K562 (cell line): ENCODE measurements around the gene VSIG10. TPM values are rescaled to one million over a fixed set of nuclear protein-coding genes. Genes with fewer than 3 reads are reported as not detected.

Experiments used
- ATAC-seq: fragments of 200-7000 bp; cut with Tn5 transposase; 3 replicates; pipeline ENCODE4 v1.9.1; 2020; ENCODE audit warnings: moderate library complexity
- BruUV-seq: library from RNA; stranded (reverse); fragments of 400-500 nt; replicated peaks from 2 replicates; lab custom pipeline; 2021; lab: Mats Ljungman, UMichigan
- CTCF ChIA-PET: fragments of 300-600 bp; formaldehyde crosslinking; extraction: SDS; loops from one replicate; lab custom pipeline; 2021; ENCODE audit warnings: low intra/inter-chr PET ratio; lab: Yijun Ruan, JAX
- POLR2A ChIA-PET: fragments of 300-600, 350-650 bp; sonication (Branson Sonifier 250); formaldehyde crosslinking; extraction: SDS; loops from one replicate; lab custom pipeline; 2021; ENCODE audit warnings: antibody characterized with exemption, inconsistent platforms; lab: Yijun Ruan, JAX
- DNase-seq, 4 experiments: peaks; one replicate each; pipeline versions ENCODE4 v3.0.0 to v3.0.0-alpha.2; 2011 to 2018; ENCODE audit warnings: low spot score in 3 of 4, mixed read lengths in 3 of 4; ENCODE audit errors: extremely low read depth in 1 of 4
- FAIRE-seq: peaks from 2 replicates; lab custom pipeline; 2011; peaks lifted over from hg19 to GRCh38; lab: Jason Lieb, UNC
- H2AFZ ChIP-seq: 2 replicates; pipeline ENCODE4 v1.6.0; 2011; ENCODE audit warnings: low read depth, low read length, control low read depth, inconsistent platforms
- H3K27ac ChIP-seq: fragments of 200-600 bp; 3 replicates; pipeline ENCODE4 v1.8.0; 2011; ENCODE audit warnings: low read depth, mild to moderate bottlenecking, control low read depth, inconsistent platforms, low read length, moderate library complexity, mixed read lengths; ENCODE audit errors: extremely low read depth
- H3K27me3 ChIP-seq, 2 experiments: fragments of 300-600 bp in 1 of 2; 2 replicates in 1 of 2; 3 replicates in 1 of 2; pipeline versions ENCODE4 v1.6.0 to v1.8.0; 2011; ENCODE audit warnings: inconsistent platforms in 2 of 2, low read length in 2 of 2, mild to moderate bottlenecking in 1 of 2, mixed read lengths in 1 of 2, moderate library complexity in 1 of 2; ENCODE audit not compliant: control insufficient read depth in 2 of 2, insufficient read depth in 2 of 2
- H3K36me3 ChIP-seq: fragments of 300-600 bp; 3 replicates; pipeline ENCODE4 v1.8.0; 2011; ENCODE audit warnings: mild to moderate bottlenecking, low read length, inconsistent platforms; ENCODE audit not compliant: control insufficient read depth, insufficient read depth
- H3K4me1 ChIP-seq, 2 experiments: fragments of 200-600 bp in 1 of 2; replicated peaks in 1 of 2; 2 replicates in 1 of 2; 3 replicates in 1 of 2; pipeline versions ENCODE4 v1.5.1 to v1.8.0; 2011; ENCODE audit warnings: inconsistent platforms in 2 of 2, low read length in 2 of 2, mild to moderate bottlenecking in 1 of 2, mixed read lengths in 1 of 2, moderate library complexity in 1 of 2; ENCODE audit not compliant: control insufficient read depth in 2 of 2, insufficient read depth in 2 of 2
- H3K4me2 ChIP-seq: 2 replicates; pipeline ENCODE4 v1.6.1; 2011; ENCODE audit warnings: low read length, control low read depth, inconsistent platforms, mixed read lengths; ENCODE audit not compliant: insufficient read depth
- H3K4me3 ChIP-seq: fragments of 200-600 bp; sonication (generic), shearing (Covaris generic); 2 replicates; pipeline ENCODE4 v1.5.1; 2016; ENCODE audit warnings: control low read depth, inconsistent platforms
- H3K79me2 ChIP-seq: fragments of 200-600 bp; 3 replicates; pipeline ENCODE4 v1.8.0; 2011; ENCODE audit warnings: low read length, inconsistent platforms; ENCODE audit not compliant: control insufficient read depth, insufficient read depth
- H3K9ac ChIP-seq, 2 experiments: 2 replicates each; pipeline versions ENCODE4 v1.6.0 to v1.6.1; 2011; ENCODE audit warnings: low read depth in 2 of 2, low read length in 2 of 2, control low read depth in 1 of 2, inconsistent platforms in 1 of 2, mild to moderate bottlenecking in 1 of 2, mixed read lengths in 1 of 2; ENCODE audit not compliant: insufficient read depth in 1 of 2
- H3K9me1 ChIP-seq: one replicate; pipeline ENCODE4 v1.6.0; 2011; ENCODE audit warnings: inconsistent platforms, mild to moderate bottlenecking, low read length, moderate library complexity; ENCODE audit not compliant: control insufficient read depth, insufficient read depth
- H3K9me3 ChIP-seq: replicated peaks from 2 replicates; pipeline ENCODE4 v1.5.1; 2011; ENCODE audit warnings: low read depth, low read length, inconsistent platforms; ENCODE audit not compliant: control insufficient read depth, insufficient read depth
- H4K20me1 ChIP-seq: replicated peaks from 2 replicates; pipeline ENCODE4 v1.6.1; 2011; ENCODE audit warnings: low read length, inconsistent platforms, mixed read lengths; ENCODE audit not compliant: control insufficient read depth, insufficient read depth
- CBX1 ChIP-seq: sonication (generic); IDR thresholded peaks from 2 replicates; pipeline ENCODE4 v1.6.1; 2016; ENCODE audit warnings: antibody characterized with exemption, low read depth, mild to moderate bottlenecking
- ETV6 ChIP-seq, 3 experiments: fragments of 150-350 bp in 1 of 3; sonication (generic) in 1 of 3; formaldehyde crosslinking in 1 of 3; IDR thresholded peaks; 2 replicates each; pipeline versions ENCODE4 v1.6.1 to v1.8.0; 2014 to 2022; ENCODE audit warnings: borderline replicate concordance in 2 of 3, low read depth in 2 of 3, antibody characterized with exemption in 1 of 3, low read length in 1 of 3, mild to moderate bottlenecking in 1 of 3, missing genetic modification reagents in 1 of 3
- KAT8 ChIP-seq: fragments of 450-650 bp; IDR thresholded peaks from 2 replicates; pipeline ENCODE4 v1.6.1; 2016; ENCODE audit warnings: low read depth, mild to moderate bottlenecking
- KLF6 ChIP-seq: fragments of 250-450 bp; sonication (Bioruptor Pico); IDR thresholded peaks from 2 replicates; pipeline ENCODE4 v1.4.0; 2020; ENCODE audit warnings: mild to moderate bottlenecking, moderate library complexity, borderline replicate concordance
- MCM2 ChIP-seq: fragments of 450-650 bp; IDR thresholded peaks from 2 replicates; pipeline ENCODE4 v1.6.1; 2017; ENCODE audit warnings: low read depth, mild to moderate bottlenecking
- NFE2L1 ChIP-seq: fragments of 450-650 bp; IDR thresholded peaks from 2 replicates; pipeline ENCODE4 v1.6.1; 2016; ENCODE audit warnings: missing genetic modification characterization, low read depth, mild to moderate bottlenecking, missing compliant biosample characterization, moderate library complexity, borderline replicate concordance
- NFIC ChIP-seq: fragments of 450-650 bp; IDR thresholded peaks from 2 replicates; pipeline ENCODE4 v1.6.1; 2017; ENCODE audit warnings: mild to moderate bottlenecking, inconsistent platforms
- PHB2 ChIP-seq: fragments of 450-650 bp; IDR thresholded peaks from 2 replicates; pipeline ENCODE4 v1.6.1; 2017; ENCODE audit warnings: low read depth
- RAD51 ChIP-seq: fragments of 450-650 bp; IDR thresholded peaks from 2 replicates; pipeline ENCODE4 v1.7.1; 2016; ENCODE audit warnings: low read depth, mild to moderate bottlenecking, borderline replicate concordance
- RBFOX2 ChIP-seq: fragments of 200-400 bp; formaldehyde crosslinking; IDR thresholded peaks from 2 replicates; pipeline ENCODE4 v1.6.1; 2017; ENCODE audit warnings: low read depth, mild to moderate bottlenecking, low read length, moderate library complexity
- RHOXF2B ChIP-seq: fragments of 250-450 bp; sonication (Bioruptor Pico); conservative IDR thresholded peaks from 2 replicates; pipeline ENCODE4 v1.5.1; 2021
- SRSF9 ChIP-seq: fragments of 200-400 bp; formaldehyde crosslinking; IDR thresholded peaks from 2 replicates; pipeline ENCODE4 v1.6.1; 2017; ENCODE audit warnings: low read depth, low read length, borderline replicate concordance
- ZNF23 ChIP-seq: fragments of 250-450 bp; sonication (Bioruptor Pico); IDR thresholded peaks from 2 replicates; pipeline ENCODE4 v1.4.0; 2020; ENCODE audit warnings: mild to moderate bottlenecking
- ZNF24 ChIP-seq: fragments of 450-650 bp; IDR thresholded peaks from 2 replicates; pipeline ENCODE4 v1.6.1; 2016
- ZNF583 ChIP-seq: fragments of 250-450 bp; sonication (Bioruptor Pico); IDR thresholded peaks from 2 replicates; pipeline ENCODE4 v1.4.0; 2020
- ZNF696 ChIP-seq: fragments of 250-450 bp; sonication (Bioruptor Pico); conservative IDR thresholded peaks from 2 replicates; pipeline ENCODE4 v1.4.0; 2020; ENCODE audit warnings: mild to moderate bottlenecking, moderate library complexity
- WGBS: fragments of 100-300 bp; shearing (Covaris generic); methylation state at CpG from one replicate; pipeline ENCODE4 v1.1.6; 2016; ENCODE audit warnings: low coverage, mixed read lengths; ENCODE audit not compliant: insufficient coverage; ENCODE audit errors: missing lambda C conversion rate; 5-methylcytosine and 5-hydroxymethylcytosine counted together
- in situ Hi-C: fragments of 300-500 bp; cut with MboI; formaldehyde crosslinking; loops from 4 replicates; pipeline ENCODE4 v1.15.0; 2018; ENCODE audit warnings: inconsistent platforms, mixed read lengths
- intact Hi-C: fragments of 100-400 bp; cut with micrococcal nuclease; formaldehyde crosslinking; loops from 2 replicates; pipeline ENCODE4 v1.14.2; 2022
- polyA plus RNA-seq, 8 experiments: library from polyadenylated mRNA; depleted of rRNA in 4 of 8; stranded (reverse) in 5 of 8; unstranded in 3 of 8; fragments of >200 nt; fragmentation: Nextera tagmentation in 2 of 8; fragmentation: Illumina TruSeq in 1 of 8; extraction: Ambion mirVana in 2 of 8; extraction: Trizol in 1 of 8; gene quantifications; 2 replicates each; pipeline versions ENCODE4 v1.2.1 to v1.2.3, GENCODE V29; 2011 to 2014; ENCODE audit warnings: inconsistent platforms in 1 of 8, missing spikeins in 1 of 8
- total RNA-seq, 7 experiments: library from RNA; depleted of rRNA in 6 of 7; stranded (reverse); fragments of >200 nt in 6 of 7; fragmentation: Illumina TruSeq in 2 of 7; extraction: Trizol in 2 of 7; gene quantifications; 2 replicates each; pipeline versions ENCODE4 v1.2.1 to v1.2.3, GENCODE V29; 2011 to 2021; ENCODE audit warnings: low replicate concordance in 1 of 7

Gene VSIG10
- total and polyA plus RNA-seq, 9 of the 15 experiments (the other 6 are each of a cell fraction or from before 2014, with no cell fraction given) = 4.1 to 8.8 (median 4.7) TPM

DNA sequence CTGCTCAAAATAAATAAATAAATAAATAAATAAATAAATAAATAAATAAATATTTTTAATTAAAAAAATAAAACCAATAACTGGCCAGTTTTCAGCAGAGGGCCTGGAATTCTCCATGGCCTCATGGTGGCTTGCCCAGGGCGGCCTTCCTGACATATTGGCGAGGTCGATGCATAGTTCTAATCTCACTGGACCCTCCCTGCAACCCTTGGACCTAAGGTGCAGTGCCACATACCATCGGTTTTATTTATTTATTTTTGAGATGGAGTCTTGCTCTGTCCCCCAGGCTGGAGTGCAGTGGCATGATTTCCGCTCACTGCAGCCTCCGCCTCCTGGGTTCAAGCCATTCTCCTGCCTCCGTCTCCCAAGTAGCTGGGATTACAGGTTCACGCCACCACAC is 3.9 kb upstream of the VSIG10 start:
- Histone ChIP-seq H3K9me3 (no peaks in the 10 kb centered on the region), H3K4me1 (peaks cover 0 to 15% of the 10 kb centered on the region in 2 experiments; a peak in 3 of 5 replicates), H3K27ac (no peak overlapping the region), H3K79me2 (no peaks in the 10 kb centered on the region), H3K9me1 (no peaks in the 10 kb centered on the region), H3K4me3 (no peak overlapping the region), H2AFZ (no peak overlapping the region), H3K4me2 (no peak overlapping the region), H3K36me3 (no peaks in the 10 kb centered on the region), H3K27me3 (peaks cover 4 to 19% of the 10 kb centered on the region in 2 experiments; a peak in 4 of 5 replicates), H3K9ac (no peak overlapping the region), H4K20me1 (no peaks in the 10 kb centered on the region)
- ATAC-seq (no peak), DNase-seq (no peak), FAIRE-seq (no peak)
- BruUV-seq = no TSS peak
- CTCF ChIA-PET = no interaction called here
- 48% methylated on average over 8 of the region's 8 CpGs for WGBS
- in situ Hi-C loops = no loop called here
- intact Hi-C loops = no loop called here
- TF ChIP-seq MCM2 (no peak), RAD51 (no peak), ZNF696 (no peak)
- POLR2A ChIA-PET = interaction anchor here (0.8 kb wide), 1 partner anchor 16 kb away, joined by 3 read pairs; no protein-coding TSS in a partner anchor

DNA sequence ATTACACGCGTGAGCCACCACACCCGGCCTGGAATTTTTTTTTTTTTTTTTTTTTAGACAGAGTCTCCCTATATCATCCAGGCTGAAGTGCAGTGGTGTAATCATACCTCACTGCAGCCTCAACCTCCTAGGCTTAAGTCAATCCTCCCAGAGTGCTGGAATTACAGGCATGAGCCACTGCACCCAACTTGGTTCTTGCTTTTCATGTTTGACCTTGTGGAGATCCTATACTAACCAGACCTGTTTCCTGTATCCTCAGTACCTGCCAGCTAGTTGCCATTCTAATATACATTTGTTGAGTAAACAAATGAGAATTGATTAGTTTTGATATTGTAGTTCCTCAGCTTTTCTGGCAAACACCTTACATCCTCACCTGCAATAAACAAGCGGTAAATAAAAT is 3.2 kb upstream of the VSIG10 start:
- Histone ChIP-seq H3K79me2 (no peaks in the 10 kb centered on the region), H3K4me1 (peaks cover 0 to 15% of the 10 kb centered on the region in 2 experiments; a peak in 3 of 5 replicates), H3K27me3 (peaks cover 11 to 25% of the 10 kb centered on the region in 2 experiments; a peak in 4 of 5 replicates), H3K4me2 (no peak overlapping the region), H3K9ac (no peak overlapping the region), H3K27ac (no peak overlapping the region), H3K4me3 (no peak overlapping the region), H3K9me3 (no peaks in the 10 kb centered on the region), H3K36me3 (no peaks in the 10 kb centered on the region), H3K9me1 (no peaks in the 10 kb centered on the region), H2AFZ (no peak overlapping the region), H4K20me1 (no peaks in the 10 kb centered on the region)
- whole genome bisulfite sequencing = 47% methylated on average over 3 of the region's 4 CpGs
- FAIRE-seq (no peak), DNase-seq (no peak), ATAC-seq (no peak)
- no TSS peak for BruUV-seq
- intact Hi-C loops = no loop called here
- in situ Hi-C loops = no loop called here
- ChIA-PET POLR2A (no interaction called here), CTCF (no interaction called here)
- TF ChIP-seq SRSF9 (no peak), RBFOX2 (no peak), CBX1 (no peak), RHOXF2B (CRISPR knock-in tag) (no peak), KLF6 (CRISPR knock-in tag) (no peak), ETV6 (IDR thresholded peaks at IDR 0.05; ENCODE audit: borderline replicate concordance in 1 of 2, low read depth in 2 of 2, low read length in 1 of 2) (no peak), ETV6 (CRISPR knock-in tag; IDR thresholded peaks at IDR 0.05; ENCODE audit: borderline replicate concordance) (no peak), NFE2L1 (tag) (no peak), ZNF24 (no peak), NFIC (no peak), PHB2 (no peak), KAT8 (no peak), ZNF583 (no peak), MCM2 (no peak), ZNF23 (CRISPR knock-in tag) (no peak)
